HG03575 (cell line): ENCODE results near the gene RANBP3.
"Not testable (repeated sequence)": the region's sequence is repeated elsewhere in the genome, so short reads cannot be mapped to it uniquely, and the experiment has no call there.

Source experiments
- ATAC-seq: cut with Tn5 transposase; IDR thresholded peaks from one replicate; pipeline ENCODE4 v1.9.1; 2021; ENCODE audit not compliant: unreplicated experiment, insufficient number of reproducible peaks, low FRiP score; ENCODE audit errors: extremely low read depth

The RANBP3 gene

GRCh38 chr19:5971714-5972354 lies 6.1 kb downstream of the RANBP3 start:
- no peak for ATAC-seq

- no peak for ATAC-seq
Measured at GRCh38 chr19:5969476-5969875, 8.5 kb downstream of the RANBP3 start.

GRCh38 chr19:5968431-5969373 lies 9.2 kb downstream of the RANBP3 start:
- no peak for ATAC-seq

GRCh38 chr19:5967994-5968430 lies 9.9 kb downstream of the RANBP3 start:
- no peak for ATAC-seq

GRCh38 chr19:5967571-5967970 lies 10.4 kb downstream of the RANBP3 start:
- ATAC-seq: no peak

- ATAC-seq: no peak
Measured at GRCh38 chr19:5966941-5967340, 11.0 kb downstream of the RANBP3 start.

GRCh38 chr19:5966215-5966614 lies 11.7 kb downstream of the RANBP3 start:
- no peak for ATAC-seq

- ATAC-seq: no peak
Measured at GRCh38 chr19:5964816-5965565, 12.9 kb downstream of the RANBP3 start.

GRCh38 chr19:5963855-5964254 lies 14.1 kb downstream of the RANBP3 start:
- no peak for ATAC-seq

GRCh38 chr19:5963259-5963658 lies 14.7 kb downstream of the RANBP3 start:
- not testable (repeated sequence) for ATAC-seq

- ATAC-seq: no peak
Measured at GRCh38 chr19:5961969-5962945, 15.7 kb downstream of the RANBP3 start.

GRCh38 chr19:5961641-5961968 lies 16.3 kb downstream of the RANBP3 start:
- not testable (repeated sequence) for ATAC-seq

GRCh38 chr19:5960005-5961001 lies 17.6 kb downstream of the RANBP3 start:
- no peak for ATAC-seq

GRCh38 chr19:5959260-5960004 lies 18.5 kb downstream of the RANBP3 start:
- no peak for ATAC-seq

GRCh38 chr19:5958851-5959122 lies 19.2 kb downstream of the RANBP3 start:
- no peak for ATAC-seq

GRCh38 chr19:5958074-5958850 lies 19.7 kb downstream of the RANBP3 start:
- no peak for ATAC-seq
